ENCODE results near the gene SMC3. TPM values are rescaled to one million over a fixed set of nuclear protein-coding genes. Genes with fewer than 3 reads are reported as not detected.

The SMC3 gene
- total RNA-seq, 2 experiments from 2014 or later = 38.4 to 73.4 TPM

DNA sequence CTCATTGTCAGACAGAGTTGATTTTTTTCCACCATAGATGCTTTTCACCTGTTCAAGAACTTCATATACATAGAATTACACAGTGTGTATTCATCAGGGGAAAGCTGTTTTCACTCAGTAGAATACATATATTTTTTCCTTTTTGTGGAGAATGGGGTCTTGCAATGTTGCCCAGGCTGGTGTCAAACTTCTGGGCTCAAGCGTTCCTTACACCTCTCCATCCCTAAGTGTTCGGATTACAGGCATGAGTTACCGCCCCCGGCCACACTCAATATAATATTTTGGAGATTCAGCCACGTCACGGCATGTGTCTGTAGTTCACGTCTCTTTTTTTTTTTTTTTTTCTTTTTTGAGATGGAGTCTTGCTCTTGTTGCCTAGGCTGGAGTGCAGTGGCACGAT lies 7.5 kb upstream of the SMC3 start:
- H3K27ac ChIP-seq (ENCODE audit: low read depth, low read length, poor library complexity, severe bottlenecking) = no peak overlapping the region
- intact Hi-C loops (cut with micrococcal nuclease; ENCODE audit: unreplicated experiment) = no loop called here
- no peak for TF ChIP-seq EZH2phosphoT487 (IDR thresholded peaks at IDR 0.05; ENCODE audit: borderline replicate concordance, low read depth, low read length)
- TF ChIP-seq, protein P1, sequence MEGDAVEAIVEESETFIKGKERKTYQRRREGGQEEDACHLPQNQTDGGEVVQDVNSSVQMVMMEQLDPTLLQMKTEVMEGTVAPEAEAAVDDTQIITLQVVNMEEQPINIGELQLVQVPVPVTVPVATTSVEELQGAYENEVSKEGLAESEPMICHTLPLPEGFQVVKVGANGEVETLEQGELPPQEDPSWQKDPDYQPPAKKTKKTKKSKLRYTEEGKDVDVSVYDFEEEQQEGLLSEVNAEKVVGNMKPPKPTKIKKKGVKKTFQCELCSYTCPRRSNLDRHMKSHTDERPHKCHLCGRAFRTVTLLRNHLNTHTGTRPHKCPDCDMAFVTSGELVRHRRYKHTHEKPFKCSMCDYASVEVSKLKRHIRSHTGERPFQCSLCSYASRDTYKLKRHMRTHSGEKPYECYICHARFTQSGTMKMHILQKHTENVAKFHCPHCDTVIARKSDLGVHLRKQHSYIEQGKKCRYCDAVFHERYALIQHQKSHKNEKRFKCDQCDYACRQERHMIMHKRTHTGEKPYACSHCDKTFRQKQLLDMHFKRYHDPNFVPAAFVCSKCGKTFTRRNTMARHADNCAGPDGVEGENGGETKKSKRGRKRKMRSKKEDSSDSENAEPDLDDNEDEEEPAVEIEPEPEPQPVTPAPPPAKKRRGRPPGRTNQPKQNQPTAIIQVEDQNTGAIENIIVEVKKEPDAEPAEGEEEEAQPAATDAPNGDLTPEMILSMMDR (conservative IDR thresholded peaks at IDR 0.05; ENCODE audit: low read length) = no peak

DNA sequence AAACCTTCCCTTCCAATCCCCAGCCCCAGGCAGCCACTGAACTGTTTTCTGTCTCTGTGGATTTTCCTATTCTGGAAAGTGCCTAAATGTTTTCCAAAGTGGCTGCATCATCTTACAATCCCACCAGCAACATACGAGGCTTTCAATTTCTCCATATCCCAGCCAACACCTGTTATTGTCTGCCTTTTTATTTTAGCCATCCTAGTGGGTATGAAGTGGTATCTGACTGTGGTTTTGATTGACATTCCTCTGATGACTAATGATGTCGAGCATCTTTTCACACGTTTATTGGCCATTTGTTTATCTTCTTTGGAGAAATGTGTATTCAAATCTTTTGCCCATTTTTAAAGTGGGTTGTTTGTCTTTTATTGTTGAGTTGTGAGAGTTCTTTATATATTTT lies 6.2 kb upstream of the SMC3 start:
- Histone ChIP-seq H3K36me3 (ENCODE audit: insufficient read depth, low read length) (no peaks in the 10 kb centered on the region), H3K79me2 (ENCODE audit: insufficient read depth, low read depth, low read length) (no peaks in the 10 kb centered on the region), H3K4me3 (ENCODE audit: low read depth, low read length, poor library complexity, severe bottlenecking) (no peak overlapping the region), H3K4me1 (ENCODE audit: insufficient read depth, low read length, poor library complexity, severe bottlenecking) (peaks cover 14% of the 10 kb centered on the region), H2AFZ (ENCODE audit: low read length) (no peak overlapping the region), H3K9me3 (ENCODE audit: low read length) (no peaks in the 10 kb centered on the region; the same call in 1 of the 2 replicates), H3K4me2 (ENCODE audit: low read length) (no peak overlapping the region), H3K27ac (ENCODE audit: low read depth, low read length, poor library complexity, severe bottlenecking) (no peak overlapping the region), H4K20me1 (ENCODE audit: insufficient read depth, low read length) (no peaks in the 10 kb centered on the region), H3K9me2 (ENCODE audit: insufficient read depth, low read length) (no peaks in the 10 kb centered on the region)
- DNase-seq (ENCODE audit: low spot score) = no peak
- ChIA-PET CTCF (ENCODE audit: unreplicated experiment) (no interaction called here), POLR2A (interaction anchor here (0.7 to 1.2 kb wide), 2 partner anchors 251 to 286 kb away, joined by 3 read pairs; no protein-coding TSS in a partner anchor)
- TF ChIP-seq EZH2phosphoT487 (IDR thresholded peaks at IDR 0.05; ENCODE audit: borderline replicate concordance, low read depth, low read length) = no peak
- TF ChIP-seq, protein P1 (conservative IDR thresholded peaks at IDR 0.05; ENCODE audit: low read length) = no peak
- BruUV-seq (replicated peaks) = no TSS peak
- intact Hi-C loops (cut with micrococcal nuclease; ENCODE audit: unreplicated experiment) = no loop called here

More for the DNA sequence above, 7.5 kb upstream of the SMC3 start:
- peaks cover 4% of the 10 kb centered on the region for H3K4me1 ChIP-seq (ENCODE audit: insufficient read depth, low read length, poor library complexity, severe bottlenecking)
- H2AFZ ChIP-seq (ENCODE audit: low read length) = no peak overlapping the region
- no peak overlapping the region for H3K4me3 ChIP-seq (ENCODE audit: low read depth, low read length, poor library complexity, severe bottlenecking)
- no TSS peak for BruUV-seq (replicated peaks)
- POLR2A ChIA-PET = interaction anchor here (0.7 to 1.2 kb wide), 4 partner anchors 249 to 1612 kb away, joined by 3 to 5 read pairs (median 4); no protein-coding TSS in a partner anchor
- no peaks in the 10 kb centered on the region; the same call in 1 of the 2 replicates for H3K9me3 ChIP-seq (ENCODE audit: low read length)
- DNase-seq (ENCODE audit: low spot score) = no peak
- no peaks in the 10 kb centered on the region for H3K36me3 ChIP-seq (ENCODE audit: insufficient read depth, low read length)
- no peak overlapping the region for H3K4me2 ChIP-seq (ENCODE audit: low read length)
- no peaks in the 10 kb centered on the region for H3K9me2 ChIP-seq (ENCODE audit: insufficient read depth, low read length)
- no peaks in the 10 kb centered on the region for H3K79me2 ChIP-seq (ENCODE audit: insufficient read depth, low read depth, low read length)
- no peaks in the 10 kb centered on the region for H4K20me1 ChIP-seq (ENCODE audit: insufficient read depth, low read length)
- CTCF ChIA-PET (ENCODE audit: unreplicated experiment) = interaction anchor here (0.5 kb wide), 1 partner anchor 12 kb away, joined by 6 read pairs; no protein-coding TSS in a partner anchor

DNA sequence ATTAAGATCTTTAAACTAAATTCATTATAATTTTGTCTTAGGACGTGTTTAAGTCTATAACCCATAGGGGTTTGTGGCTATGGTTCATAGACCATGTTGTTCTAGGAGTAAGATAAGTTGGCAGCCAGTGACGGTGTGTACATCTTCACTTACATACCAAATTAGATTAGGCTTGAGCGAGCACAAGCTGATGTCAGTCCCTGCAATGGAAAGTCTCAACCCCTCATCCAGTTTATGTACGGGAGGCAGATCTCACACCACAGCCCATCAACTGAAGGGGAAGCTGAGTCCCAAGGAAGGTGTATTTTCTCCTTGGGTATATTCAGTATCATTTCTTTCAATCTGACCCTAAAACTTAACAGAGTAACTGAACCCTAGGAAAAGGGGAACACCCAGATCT lies 5.1 kb upstream of the SMC3 start:
- H3K9me3 ChIP-seq (ENCODE audit: low read length) = no peaks in the 10 kb centered on the region; the same call in 1 of the 2 replicates
- H4K20me1 ChIP-seq (ENCODE audit: insufficient read depth, low read length) = no peaks in the 10 kb centered on the region
- no peak overlapping the region for H3K27ac ChIP-seq (ENCODE audit: low read depth, low read length, poor library complexity, severe bottlenecking)
- no peaks in the 10 kb centered on the region for H3K36me3 ChIP-seq (ENCODE audit: insufficient read depth, low read length)
- CTCF ChIA-PET (ENCODE audit: unreplicated experiment) = no interaction called here
- no peak for TF ChIP-seq EZH2phosphoT487 (IDR thresholded peaks at IDR 0.05; ENCODE audit: borderline replicate concordance, low read depth, low read length)
- TF ChIP-seq, protein P1 (conservative IDR thresholded peaks at IDR 0.05; ENCODE audit: low read length) = no peak
- no peak overlapping the region for H3K4me3 ChIP-seq (ENCODE audit: low read depth, low read length, poor library complexity, severe bottlenecking)
- intact Hi-C loops (cut with micrococcal nuclease; ENCODE audit: unreplicated experiment) = no loop called here
- H3K4me1 ChIP-seq (ENCODE audit: insufficient read depth, low read length, poor library complexity, severe bottlenecking) = peaks cover 19% of the 10 kb centered on the region
- H2AFZ ChIP-seq (ENCODE audit: low read length) = no peak overlapping the region
- no peak for DNase-seq (ENCODE audit: low spot score)
- no peak overlapping the region for H3K4me2 ChIP-seq (ENCODE audit: low read length)
- POLR2A ChIA-PET = interaction anchor here (1.3 kb wide), 1 partner anchor 264 kb away, joined by 3 read pairs; no protein-coding TSS in a partner anchor
- no TSS peak for BruUV-seq (replicated peaks)
- no peaks in the 10 kb centered on the region for H3K79me2 ChIP-seq (ENCODE audit: insufficient read depth, low read depth, low read length)
- no peaks in the 10 kb centered on the region for H3K9me2 ChIP-seq (ENCODE audit: insufficient read depth, low read length)

Measured in OCI-LY7 (cell line).